Panc1 (cell line): ENCODE measurements around the gene P2RY11. TPM values are rescaled to one million over a fixed set of nuclear protein-coding genes. Genes with fewer than 3 reads are reported as not detected.

ENCODE experiments used
- ATAC-seq: fragments of 200-7000 bp; cut with Tn5 transposase; 2 replicates; pipeline ENCODE4 v1.9.1; 2020; ENCODE audit warnings: mild to moderate bottlenecking, moderate library complexity
- BruUV-seq: library from RNA; stranded (reverse); fragments of 400-500 nt; replicated peaks from 2 replicates; lab custom pipeline; 2021; lab: Mats Ljungman, UMichigan
- CTCF ChIA-PET: fragments of 300-600 bp; sonication (Branson Sonifier 250); formaldehyde crosslinking; loops from one replicate; lab custom pipeline; 2022; ENCODE audit warnings: antibody characterized with exemption; lab: Charles Lee
- POLR2A ChIA-PET: fragments of 300-600 bp; sonication (Branson Sonifier 250); formaldehyde crosslinking; loops from one replicate; lab custom pipeline; 2022; ENCODE audit warnings: antibody characterized with exemption; lab: Charles Lee
- DNase-seq: peaks from one replicate; pipeline ENCODE4 v3.0.0-alpha.2; 2010; ENCODE audit warnings: low read depth, low spot score
- H3K27ac ChIP-seq: 2 replicates; pipeline ENCODE4 v1.5.1; 2011; ENCODE audit warnings: mild to moderate bottlenecking, low read length, inconsistent platforms
- H3K27me3 ChIP-seq: fragments of 200-500 bp; sonication (Bioruptor generic); 2 replicates; pipeline ENCODE4 v1.6.0; 2014; ENCODE audit warnings: low read length, inconsistent platforms; ENCODE audit not compliant: control insufficient read depth, insufficient read depth
- H3K36me3 ChIP-seq: fragments of 200-500 bp; sonication (Bioruptor generic); 2 replicates; pipeline ENCODE4 v1.5.1; 2014; ENCODE audit warnings: inconsistent platforms, mild to moderate bottlenecking, low read length, moderate library complexity; ENCODE audit not compliant: control insufficient read depth, insufficient read depth
- H3K4me1 ChIP-seq: 2 replicates; pipeline ENCODE4 v1.5.1; 2011; ENCODE audit warnings: inconsistent platforms, mild to moderate bottlenecking, low read length, moderate library complexity; ENCODE audit not compliant: control insufficient read depth, insufficient read depth
- H3K4me3 ChIP-seq, 2 experiments: 2 replicates each; pipeline ENCODE4 v1.5.1; 2011 to 2012; ENCODE audit warnings: low read depth in 2 of 2, low read length in 2 of 2, mild to moderate bottlenecking in 2 of 2, inconsistent platforms in 1 of 2, moderate library complexity in 1 of 2
- H3K9me3 ChIP-seq: fragments of 200-500 bp; sonication (Bioruptor generic); 2 replicates; pipeline ENCODE4 v1.5.1; 2014; ENCODE audit warnings: low read depth, mild to moderate bottlenecking, inconsistent platforms, low read length, moderate library complexity; ENCODE audit not compliant: control insufficient read depth, insufficient read depth
- POLR2AphosphoS5 ChIP-seq: IDR thresholded peaks from 2 replicates; pipeline ENCODE4 v1.6.1; 2012; ENCODE audit warnings: mild to moderate bottlenecking, low read depth, low read length, moderate library complexity
- SIN3A ChIP-seq: IDR thresholded peaks from 2 replicates; pipeline ENCODE4 v1.6.1; 2012; ENCODE audit warnings: low read depth, mild to moderate bottlenecking, low read length, moderate library complexity, borderline replicate concordance; ENCODE audit not compliant: insufficient read depth
- TCF7L2 ChIP-seq: IDR thresholded peaks from 2 replicates; pipeline ENCODE4 v1.6.1; 2011; ENCODE audit warnings: mild to moderate bottlenecking, low read depth, low read length, inconsistent platforms
- in situ Hi-C: cut with HindIII; loops from 2 replicates; pipeline ENCODE4 v1.10.0; 2016; ENCODE audit warnings: low sequenced_read_pairs, low pct_unique_long_range_greater_than_20kb
- intact Hi-C: fragments of 100-400 bp; cut with micrococcal nuclease; formaldehyde crosslinking; loops from one replicate; pipeline ENCODE4 v1.10.0; 2022; ENCODE audit not compliant: unreplicated experiment
- total RNA-seq: library from RNA; stranded (reverse); gene quantifications from one replicate; pipeline ENCODE4 v1.2.1, GENCODE V29; 2021; ENCODE audit not compliant: unreplicated experiment
- TF ChIP-seq, protein P1 (sequence below), 2 experiments: IDR thresholded peaks; 2 replicates each; pipeline ENCODE4 v1.6.1; 2011 to 2012; ENCODE audit warnings: low read depth in 2 of 2, control low read depth in 1 of 2, low read length in 1 of 2, mild to moderate bottlenecking in 1 of 2, moderate library complexity in 1 of 2; ENCODE audit not compliant: insufficient read depth in 1 of 2
- TF ChIP-seq, protein P2 (sequence below): fragments of 450-650 bp; IDR thresholded peaks from 2 replicates; pipeline ENCODE4 v1.5.1; 2017; ENCODE audit warnings: mild to moderate bottlenecking

Gene P2RY11
- total RNA-seq, 1 experiment from 2014 or later = 12.5 TPM

DNA sequence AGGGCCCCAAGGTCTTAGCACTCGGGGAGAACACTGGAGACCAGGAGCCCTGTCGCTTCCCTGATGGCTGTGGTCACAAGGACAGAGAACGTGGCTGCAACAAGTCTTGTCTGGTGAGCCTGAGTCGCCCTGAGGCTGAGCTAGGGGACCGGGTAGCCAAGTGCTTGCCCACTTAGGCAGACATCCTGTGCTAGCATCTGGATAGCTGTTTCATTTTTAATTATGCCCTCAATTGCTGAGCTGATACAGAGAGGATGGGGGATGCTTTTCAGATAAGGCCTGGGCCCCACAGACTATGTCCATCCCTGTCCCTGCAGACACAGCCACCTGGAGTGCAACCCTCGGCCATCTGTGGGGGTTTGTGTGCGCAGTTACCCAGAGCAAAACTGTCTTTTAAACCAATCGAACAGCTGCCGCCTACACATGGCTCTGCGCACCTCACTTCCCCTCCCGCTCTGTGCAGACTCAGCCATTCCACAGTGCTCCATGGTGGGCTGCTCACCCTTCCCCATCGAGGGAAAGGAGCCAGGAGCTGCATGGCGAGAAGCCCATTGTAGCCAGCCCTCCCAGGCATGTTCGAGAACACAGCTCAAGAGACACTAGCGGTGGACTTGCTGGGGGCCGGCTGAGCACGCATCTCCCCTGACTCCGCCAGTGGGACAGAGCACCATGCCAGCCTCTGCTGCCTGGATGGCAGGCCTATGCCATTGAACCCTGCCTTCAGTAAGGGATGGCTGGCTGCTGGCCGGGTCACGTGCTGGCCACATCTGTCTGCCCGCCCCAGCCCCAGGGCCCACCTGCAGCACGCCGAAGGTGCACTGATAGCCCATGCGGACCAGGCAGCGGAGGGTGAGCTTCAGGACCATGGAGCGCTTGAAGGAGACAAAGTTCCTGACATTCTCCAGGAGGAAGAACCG, 27.6 kb downstream of the P2RY11 start:
- no TSS peak for BruUV-seq
- intact Hi-C loops = no loop called here
- in situ Hi-C loops = no loop called here
- CTCF ChIA-PET = no interaction called here
- no peak overlapping the region for H3K27ac ChIP-seq
- H3K4me1 ChIP-seq = no peaks in the 10 kb centered on the region
- H3K9me3 ChIP-seq = no peaks in the 10 kb centered on the region
- no peak overlapping the region for H3K4me3 ChIP-seq
- no peak for DNase-seq
- TF ChIP-seq, protein P1, sequence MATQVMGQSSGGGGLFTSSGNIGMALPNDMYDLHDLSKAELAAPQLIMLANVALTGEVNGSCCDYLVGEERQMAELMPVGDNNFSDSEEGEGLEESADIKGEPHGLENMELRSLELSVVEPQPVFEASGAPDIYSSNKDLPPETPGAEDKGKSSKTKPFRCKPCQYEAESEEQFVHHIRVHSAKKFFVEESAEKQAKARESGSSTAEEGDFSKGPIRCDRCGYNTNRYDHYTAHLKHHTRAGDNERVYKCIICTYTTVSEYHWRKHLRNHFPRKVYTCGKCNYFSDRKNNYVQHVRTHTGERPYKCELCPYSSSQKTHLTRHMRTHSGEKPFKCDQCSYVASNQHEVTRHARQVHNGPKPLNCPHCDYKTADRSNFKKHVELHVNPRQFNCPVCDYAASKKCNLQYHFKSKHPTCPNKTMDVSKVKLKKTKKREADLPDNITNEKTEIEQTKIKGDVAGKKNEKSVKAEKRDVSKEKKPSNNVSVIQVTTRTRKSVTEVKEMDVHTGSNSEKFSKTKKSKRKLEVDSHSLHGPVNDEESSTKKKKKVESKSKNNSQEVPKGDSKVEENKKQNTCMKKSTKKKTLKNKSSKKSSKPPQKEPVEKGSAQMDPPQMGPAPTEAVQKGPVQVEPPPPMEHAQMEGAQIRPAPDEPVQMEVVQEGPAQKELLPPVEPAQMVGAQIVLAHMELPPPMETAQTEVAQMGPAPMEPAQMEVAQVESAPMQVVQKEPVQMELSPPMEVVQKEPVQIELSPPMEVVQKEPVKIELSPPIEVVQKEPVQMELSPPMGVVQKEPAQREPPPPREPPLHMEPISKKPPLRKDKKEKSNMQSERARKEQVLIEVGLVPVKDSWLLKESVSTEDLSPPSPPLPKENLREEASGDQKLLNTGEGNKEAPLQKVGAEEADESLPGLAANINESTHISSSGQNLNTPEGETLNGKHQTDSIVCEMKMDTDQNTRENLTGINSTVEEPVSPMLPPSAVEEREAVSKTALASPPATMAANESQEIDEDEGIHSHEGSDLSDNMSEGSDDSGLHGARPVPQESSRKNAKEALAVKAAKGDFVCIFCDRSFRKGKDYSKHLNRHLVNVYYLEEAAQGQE (IDR thresholded peaks at IDR 0.05; ENCODE audit: insufficient read depth in 1 of 2, low read depth in 2 of 2, low read length in 1 of 2) = no peak
- TF ChIP-seq, protein P2, sequence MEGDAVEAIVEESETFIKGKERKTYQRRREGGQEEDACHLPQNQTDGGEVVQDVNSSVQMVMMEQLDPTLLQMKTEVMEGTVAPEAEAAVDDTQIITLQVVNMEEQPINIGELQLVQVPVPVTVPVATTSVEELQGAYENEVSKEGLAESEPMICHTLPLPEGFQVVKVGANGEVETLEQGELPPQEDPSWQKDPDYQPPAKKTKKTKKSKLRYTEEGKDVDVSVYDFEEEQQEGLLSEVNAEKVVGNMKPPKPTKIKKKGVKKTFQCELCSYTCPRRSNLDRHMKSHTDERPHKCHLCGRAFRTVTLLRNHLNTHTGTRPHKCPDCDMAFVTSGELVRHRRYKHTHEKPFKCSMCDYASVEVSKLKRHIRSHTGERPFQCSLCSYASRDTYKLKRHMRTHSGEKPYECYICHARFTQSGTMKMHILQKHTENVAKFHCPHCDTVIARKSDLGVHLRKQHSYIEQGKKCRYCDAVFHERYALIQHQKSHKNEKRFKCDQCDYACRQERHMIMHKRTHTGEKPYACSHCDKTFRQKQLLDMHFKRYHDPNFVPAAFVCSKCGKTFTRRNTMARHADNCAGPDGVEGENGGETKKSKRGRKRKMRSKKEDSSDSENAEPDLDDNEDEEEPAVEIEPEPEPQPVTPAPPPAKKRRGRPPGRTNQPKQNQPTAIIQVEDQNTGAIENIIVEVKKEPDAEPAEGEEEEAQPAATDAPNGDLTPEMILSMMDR = no peak
- TF ChIP-seq TCF7L2 = no peak
- no peak for TF ChIP-seq POLR2AphosphoS5
- no peak for TF ChIP-seq SIN3A
- peaks cover 6% of the 10 kb centered on the region for H3K36me3 ChIP-seq
- no peaks in the 10 kb centered on the region for H3K27me3 ChIP-seq
- POLR2A ChIA-PET = no interaction called here
- no peak for ATAC-seq

DNA sequence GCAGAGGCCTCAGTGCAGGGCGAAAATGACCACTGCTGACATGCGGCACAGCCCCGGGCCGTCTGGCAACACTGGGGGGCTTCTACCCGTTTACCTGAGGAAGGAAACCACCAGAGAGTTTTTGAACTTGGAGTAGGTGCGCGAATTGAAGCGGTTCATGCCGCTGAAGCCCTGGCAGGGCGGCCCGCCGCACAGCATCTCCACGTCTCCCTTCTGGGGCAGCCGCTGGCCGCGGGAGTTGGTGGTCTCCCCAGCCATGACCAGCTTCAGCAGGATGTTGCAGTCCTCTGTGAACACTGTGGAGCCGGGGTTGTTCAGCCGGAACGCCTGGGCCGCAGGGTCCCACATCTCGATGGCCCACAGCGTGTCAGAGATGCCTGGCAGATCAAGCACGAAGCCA, 28.5 kb downstream of the P2RY11 start:
- in situ Hi-C loops (no loop called here), intact Hi-C loops (no loop called here)
- ATAC-seq = no peak
- DNase-seq = no peak
- no TSS peak for BruUV-seq
- Histone ChIP-seq H3K36me3 (peaks cover 6% of the 10 kb centered on the region), H3K4me1 (no peaks in the 10 kb centered on the region), H3K9me3 (no peaks in the 10 kb centered on the region), H3K27ac (no peak overlapping the region), H3K4me3 (no peak overlapping the region), H3K27me3 (no peaks in the 10 kb centered on the region)
- TF ChIP-seq SIN3A (no peak), TCF7L2 (no peak)
- TF ChIP-seq, protein P1 (IDR thresholded peaks at IDR 0.05; ENCODE audit: insufficient read depth in 1 of 2, low read depth in 2 of 2, low read length in 1 of 2) = no peak
- POLR2A ChIA-PET = no interaction called here
- CTCF ChIA-PET = no interaction called here
